Limb (tissue), 2 donors: Measurements from ENCODE around the gene GLTP.

Experiments
- DNase-seq, 2 donors: peaks; one replicate each; pipeline ENCODE4 v3.0.0-alpha.2; 2016; ENCODE audit errors: extremely low spot score in 2 of 2

The GLTP gene

GRCh38 chr12:109802828-109803227 is 77.5 kb downstream of the GLTP start:
- DNase-seq: no peak
